Esophagus squamous epithelium (tissue), 5 donors: ENCODE data around the gene TOGARAM1. TPM values are rescaled to one million over a fixed set of nuclear protein-coding genes. Genes with fewer than 3 reads are reported as not detected.

Source experiments
- DNase-seq: peaks from one replicate; lab custom pipeline; 2025; lab: John Stamatoyannopoulos, UW
- H3K27ac ChIP-seq, 4 donors: fragments of 200-600 bp; sonication (generic); one replicate each; pipeline ENCODE4 v1.5.1; 2016 to 2019; ENCODE audit warnings: mild to moderate bottlenecking in 1 of 4
- H3K27me3 ChIP-seq, 4 donors: fragments of 200-600 bp; sonication (generic); 1 replicate in 3 of 4; 2 replicates in 1 of 4; pipeline versions ENCODE4 v1.5.1 to v1.6.0; 2017 to 2021; ENCODE audit warnings: antibody characterized with exemption in 1 of 4
- H3K36me3 ChIP-seq, 3 donors: fragments of 200-600 bp; sonication (generic); one replicate each; pipeline ENCODE4 v1.5.1; 2016 to 2019
- H3K4me1 ChIP-seq, 3 donors: fragments of 200-600 bp; sonication (generic); one replicate each; pipeline ENCODE4 v1.5.1; 2017 to 2019
- H3K4me3 ChIP-seq, 4 donors: fragments of 200-600 bp; sonication (generic); 1 replicate in 3 of 4; 2 replicates in 1 of 4; pipeline ENCODE4 v1.5.1; 2016 to 2019; ENCODE audit warnings: mild to moderate bottlenecking in 2 of 4, moderate library complexity in 1 of 4
- H3K9me3 ChIP-seq, 3 donors: fragments of 200-600 bp; sonication (generic); one replicate each; pipeline ENCODE4 v1.5.1; 2016 to 2019
- POLR2A ChIP-seq, 4 donors: fragments of 450-650 bp; IDR thresholded peaks; one replicate each; pipeline ENCODE4 v1.6.1; 2017; ENCODE audit warnings: antibody characterized with exemption in 4 of 4, mild to moderate bottlenecking in 4 of 4, moderate library complexity in 3 of 4
- WGBS, 2 donors: methylation state at CpG; one replicate each; pipeline ENCODE4 v1.1.5; 2018; 5-methylcytosine and 5-hydroxymethylcytosine counted together
- intact Hi-C: fragments of 100-400 bp; cut with DNase I; formaldehyde crosslinking; loops from one replicate; pipeline ENCODE4 v1.15.0; 2022
- total RNA-seq, 4 donors: library from RNA; depleted of rRNA; stranded (reverse); fragments of >200 nt; gene quantifications; one replicate each; pipeline ENCODE4 v1.1.0, GENCODE V29; 2016
- TF ChIP-seq, protein P1 (sequence below), 6 experiments: fragments of 450-650 bp in 4 of 6; fragments of 200-600 bp in 2 of 6; sonication (generic) in 2 of 6; IDR thresholded peaks; one replicate each; pipeline ENCODE4 v1.5.1; 2016 to 2019; ENCODE audit warnings: antibody characterized with exemption in 6 of 6, mild to moderate bottlenecking in 4 of 6, moderate library complexity in 4 of 6
- donor health status: DM: yes; HTN: yes; CAD: no.

Gene TOGARAM1
- total RNA-seq, 4 donors from 2014 or later: 5.8 to 23.7 (median 8.9) TPM

DNA sequence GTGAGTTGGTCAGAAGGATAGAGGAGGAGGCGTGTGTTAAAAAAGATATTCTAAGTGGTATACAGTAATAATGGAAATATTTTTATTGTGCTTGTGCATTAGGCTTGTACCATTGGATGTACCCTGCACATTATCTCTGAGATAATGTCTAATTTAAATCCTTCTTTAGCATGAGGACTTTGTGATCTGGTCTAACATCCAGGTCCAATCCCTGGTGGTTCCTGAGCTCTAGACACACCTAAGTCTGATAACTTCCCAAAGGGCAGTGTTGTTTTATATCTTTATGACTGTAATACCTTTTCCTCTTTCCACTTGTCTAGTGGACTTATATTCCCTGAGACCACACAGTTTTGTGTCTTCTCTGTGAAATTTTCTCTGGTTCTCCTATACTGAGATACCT, 142.6 kb downstream of the TOGARAM1 start:
- H3K4me3 ChIP-seq: no peak overlapping the region
- H3K36me3 ChIP-seq: peaks cover 0 to 100% (median 11%) of the 10 kb centered on the region in 3 donors
- no peak for DNase-seq
- TF ChIP-seq, protein P1, sequence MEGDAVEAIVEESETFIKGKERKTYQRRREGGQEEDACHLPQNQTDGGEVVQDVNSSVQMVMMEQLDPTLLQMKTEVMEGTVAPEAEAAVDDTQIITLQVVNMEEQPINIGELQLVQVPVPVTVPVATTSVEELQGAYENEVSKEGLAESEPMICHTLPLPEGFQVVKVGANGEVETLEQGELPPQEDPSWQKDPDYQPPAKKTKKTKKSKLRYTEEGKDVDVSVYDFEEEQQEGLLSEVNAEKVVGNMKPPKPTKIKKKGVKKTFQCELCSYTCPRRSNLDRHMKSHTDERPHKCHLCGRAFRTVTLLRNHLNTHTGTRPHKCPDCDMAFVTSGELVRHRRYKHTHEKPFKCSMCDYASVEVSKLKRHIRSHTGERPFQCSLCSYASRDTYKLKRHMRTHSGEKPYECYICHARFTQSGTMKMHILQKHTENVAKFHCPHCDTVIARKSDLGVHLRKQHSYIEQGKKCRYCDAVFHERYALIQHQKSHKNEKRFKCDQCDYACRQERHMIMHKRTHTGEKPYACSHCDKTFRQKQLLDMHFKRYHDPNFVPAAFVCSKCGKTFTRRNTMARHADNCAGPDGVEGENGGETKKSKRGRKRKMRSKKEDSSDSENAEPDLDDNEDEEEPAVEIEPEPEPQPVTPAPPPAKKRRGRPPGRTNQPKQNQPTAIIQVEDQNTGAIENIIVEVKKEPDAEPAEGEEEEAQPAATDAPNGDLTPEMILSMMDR (IDR thresholded peaks at IDR 0.05): no peak
- TF ChIP-seq POLR2A (IDR thresholded peaks at IDR 0.05): no peak
- no peaks in the 10 kb centered on the region for H3K9me3 ChIP-seq
- WGBS, 2 donors: 100% methylated on average over 1 of the region's 1 CpG
- intact Hi-C loops: no loop called here
- H3K27ac ChIP-seq: no peak overlapping the region
- H3K4me1 ChIP-seq: no peaks in the 10 kb centered on the region
- no peaks in the 10 kb centered on the region for H3K27me3 ChIP-seq

DNA sequence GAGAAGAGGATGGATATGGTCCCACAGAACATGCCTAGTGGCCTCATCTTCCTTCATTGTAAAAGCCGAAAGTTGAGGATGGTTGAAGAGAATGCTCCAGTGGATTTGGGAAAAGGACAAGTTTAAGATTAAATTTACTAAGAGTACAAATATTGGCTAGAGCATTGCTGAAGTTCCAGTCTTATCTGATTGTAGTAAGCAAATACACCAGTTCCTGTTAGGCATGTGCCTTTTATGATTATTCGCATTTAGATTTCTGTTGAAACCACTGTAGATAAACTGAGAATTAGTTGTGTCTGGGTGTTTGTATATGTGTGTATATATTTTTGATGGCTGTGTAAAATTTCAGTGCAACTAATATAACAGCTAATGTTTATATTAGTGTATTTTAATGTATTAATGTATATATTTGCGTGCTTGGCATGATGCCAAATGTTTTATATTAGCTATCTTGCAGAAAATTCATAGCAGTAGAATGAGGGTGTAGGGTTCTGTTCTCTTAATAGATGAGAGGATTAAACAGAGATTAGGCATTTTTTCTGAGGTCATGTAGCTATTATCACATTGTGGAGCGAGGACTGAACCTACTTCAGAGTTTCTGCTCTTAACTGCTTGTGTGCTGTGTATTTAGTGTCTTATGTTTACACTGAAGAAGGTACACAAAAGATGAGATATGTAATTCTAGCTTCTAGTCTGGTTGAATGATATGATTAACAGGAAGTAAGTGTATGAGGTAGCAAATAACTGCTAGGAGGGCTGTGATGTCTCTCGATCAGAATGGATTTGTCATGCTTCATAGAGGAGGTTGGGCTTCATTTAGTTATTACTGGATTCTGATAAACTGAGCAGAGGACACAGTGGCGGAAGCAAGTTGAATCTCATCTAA, 151.1 kb downstream of the TOGARAM1 start:
- H3K36me3 ChIP-seq: peaks cover 9 to 100% (median 10%) of the 10 kb centered on the region in 3 donors
- H3K9me3 ChIP-seq: no peaks in the 10 kb centered on the region
- H3K4me3 ChIP-seq: no peak overlapping the region
- no peak for DNase-seq
- TF ChIP-seq, protein P1 (IDR thresholded peaks at IDR 0.05): no peak
- TF ChIP-seq POLR2A (IDR thresholded peaks at IDR 0.05): no peak
- H3K27ac ChIP-seq: no peak overlapping the region
- intact Hi-C loops: no loop called here
- H3K27me3 ChIP-seq: no peaks in the 10 kb centered on the region
- no peaks in the 10 kb centered on the region for H3K4me1 ChIP-seq
- 78 to 87% methylated on average over 6 of the region's 6 CpGs for WGBS, 2 donors

DNA sequence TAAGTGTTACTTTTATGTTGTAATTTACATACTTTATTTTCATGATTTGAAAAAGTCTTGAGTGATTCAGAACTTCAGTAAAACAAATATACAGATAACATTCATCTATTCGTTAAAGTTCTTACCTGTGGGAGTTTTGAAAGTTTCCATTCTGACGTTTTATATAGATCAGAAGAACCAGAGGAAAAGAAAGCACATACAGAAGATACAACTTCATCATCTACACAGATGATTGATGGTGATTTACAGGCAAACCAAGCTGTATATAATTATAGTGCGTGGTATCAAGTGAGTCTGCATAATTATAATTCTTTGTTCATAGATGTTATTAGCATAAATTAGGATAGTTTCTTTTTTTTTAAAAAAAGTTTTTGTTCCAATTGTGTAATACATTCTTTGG, 152.3 kb downstream of the TOGARAM1 start:
- no peaks in the 10 kb centered on the region for H3K9me3 ChIP-seq
- TF ChIP-seq, protein P1 (IDR thresholded peaks at IDR 0.05): no peak
- TF ChIP-seq POLR2A (IDR thresholded peaks at IDR 0.05): no peak
- no peak overlapping the region for H3K4me3 ChIP-seq
- 67 to 73% methylated on average over 3 of the region's 3 CpGs for WGBS, 2 donors
- H3K4me1 ChIP-seq: no peaks in the 10 kb centered on the region
- H3K27me3 ChIP-seq: no peaks in the 10 kb centered on the region
- DNase-seq: no peak
- intact Hi-C loops: no loop called here
- no peak overlapping the region for H3K27ac ChIP-seq
- H3K36me3 ChIP-seq: peaks cover 9 to 100% (median 10%) of the 10 kb centered on the region in 3 donors

DNA sequence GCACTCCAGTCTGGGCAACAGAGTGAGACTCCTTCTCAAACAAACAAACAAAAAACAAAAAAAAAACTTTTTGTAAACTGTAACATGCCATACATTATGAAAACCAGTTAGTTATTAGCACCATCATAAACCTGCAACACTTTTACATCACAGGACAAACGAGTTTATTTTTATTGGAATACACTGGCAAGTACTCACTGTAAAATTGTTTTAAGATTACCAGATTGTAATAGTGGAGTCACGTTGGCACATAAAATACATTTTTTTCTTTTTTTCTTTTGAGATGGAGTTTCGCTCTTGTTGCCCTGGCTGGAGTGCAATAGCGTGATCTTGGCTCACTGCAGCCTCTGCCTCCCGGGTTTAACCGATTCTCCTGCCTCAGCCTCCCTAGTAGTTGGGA, 156.6 kb downstream of the TOGARAM1 start:
- Histone ChIP-seq H3K9me3 (no peaks in the 10 kb centered on the region), H3K36me3 (peaks cover 4 to 100% (median 9%) of the 10 kb centered on the region in 3 donors), H3K4me1 (no peaks in the 10 kb centered on the region), H3K27me3 (no peaks in the 10 kb centered on the region), H3K27ac (no peak overlapping the region), H3K4me3 (no peak overlapping the region)
- no peak for DNase-seq
- TF ChIP-seq, protein P1 (IDR thresholded peaks at IDR 0.05): no peak
- no peak for TF ChIP-seq POLR2A (IDR thresholded peaks at IDR 0.05)
- intact Hi-C loops: no loop called here
- 86 to 94% methylated on average over 6 of the region's 6 CpGs for WGBS, 2 donors

DNA sequence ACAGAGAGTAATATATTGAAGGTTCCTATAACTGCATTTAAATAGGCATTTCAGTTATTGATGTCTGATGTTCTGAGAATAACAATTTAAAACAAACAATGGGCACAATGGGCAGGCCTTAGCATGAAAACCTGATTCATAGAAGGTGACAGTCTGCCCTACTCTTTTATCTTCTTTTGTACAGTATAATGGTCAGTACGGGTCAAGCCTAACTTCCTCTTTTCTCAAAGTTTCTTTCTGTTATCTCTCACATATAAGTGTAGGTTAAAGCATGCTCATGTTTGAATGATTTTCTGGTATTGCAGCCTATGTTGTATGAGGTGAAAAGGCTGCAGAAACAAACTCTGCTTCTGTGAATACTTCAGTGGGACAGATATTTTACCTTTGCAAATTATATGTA, 158.1 kb downstream of the TOGARAM1 start:
- WGBS, 2 donors: 36 to 50% methylated on average over 1 of the region's 1 CpG
- Histone ChIP-seq H3K9me3 (no peaks in the 10 kb centered on the region), H3K27ac (no peak overlapping the region), H3K4me1 (no peaks in the 10 kb centered on the region), H3K27me3 (no peaks in the 10 kb centered on the region), H3K36me3 (peaks cover 4 to 100% (median 9%) of the 10 kb centered on the region in 3 donors), H3K4me3 (no peak overlapping the region)
- intact Hi-C loops: no loop called here
- no peak for DNase-seq
- TF ChIP-seq, protein P1 (IDR thresholded peaks at IDR 0.05): no peak
- TF ChIP-seq POLR2A (IDR thresholded peaks at IDR 0.05): no peak
